NOMO-1 (cell line): Measurements from ENCODE around the gene CNOT9.

Experiments used
- DNase-seq, 2 experiments: peaks; one replicate each; lab custom pipeline; 2025; ENCODE audit not compliant: unreplicated experiment in 2 of 2; lab: John Stamatoyannopoulos, UW

CNOT9 gene

GRCh38 chr2:218643751-218644310 lies 75.2 kb downstream of the CNOT9 start:
- no peak for DNase-seq

DNA sequence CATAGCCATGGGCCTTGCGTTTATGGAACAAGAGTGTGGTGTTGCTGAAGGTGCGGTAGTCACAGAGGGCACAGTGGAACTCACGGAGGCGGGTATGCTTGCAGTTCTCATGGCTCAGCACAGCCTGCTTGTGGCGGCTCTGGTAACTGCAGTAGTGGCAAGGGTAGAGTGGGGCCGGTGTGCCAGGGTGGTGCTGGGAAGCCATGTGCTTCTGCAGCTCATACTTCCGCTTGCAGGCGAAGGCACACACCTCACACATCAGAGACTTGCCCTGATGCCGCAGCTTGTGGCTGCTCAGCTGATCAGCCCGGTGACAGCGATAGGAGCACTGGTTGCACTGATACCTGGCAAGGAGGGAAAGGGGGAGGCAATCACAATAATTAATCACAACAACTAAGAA lies 76.1 kb downstream of the CNOT9 start:
- DNase-seq, result no peak

DNA sequence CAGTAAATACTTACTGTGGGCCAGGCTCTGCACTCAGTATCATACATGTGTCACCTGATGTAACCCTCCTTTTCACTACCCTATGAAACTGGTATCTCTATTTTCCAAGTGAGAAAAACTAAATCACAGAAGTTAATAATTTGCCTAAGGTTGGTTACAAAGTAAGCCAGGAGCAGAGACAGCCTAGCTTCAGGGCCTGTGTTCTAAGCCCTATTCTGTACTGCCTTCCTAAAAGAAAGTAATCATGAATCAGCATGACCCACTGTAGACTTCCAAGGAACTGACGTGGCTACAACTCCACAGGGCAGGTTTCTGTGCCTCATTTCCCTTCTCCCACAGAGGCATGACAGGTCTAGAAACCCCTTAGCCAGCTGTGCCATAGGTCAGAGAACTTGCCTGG lies 76.5 kb downstream of the CNOT9 start:
- DNase-seq, result no peak
